GM19193 (cell line): ENCODE data around the gene RAB3C.

Experiments used
- POLR2A ChIP-seq: IDR thresholded peaks from 4 replicates; pipeline ENCODE4 v1.6.1; 2011; ENCODE audit not compliant: insufficient read depth, insufficient read length; ENCODE audit errors: extremely low read depth

The RAB3C gene

DNA sequence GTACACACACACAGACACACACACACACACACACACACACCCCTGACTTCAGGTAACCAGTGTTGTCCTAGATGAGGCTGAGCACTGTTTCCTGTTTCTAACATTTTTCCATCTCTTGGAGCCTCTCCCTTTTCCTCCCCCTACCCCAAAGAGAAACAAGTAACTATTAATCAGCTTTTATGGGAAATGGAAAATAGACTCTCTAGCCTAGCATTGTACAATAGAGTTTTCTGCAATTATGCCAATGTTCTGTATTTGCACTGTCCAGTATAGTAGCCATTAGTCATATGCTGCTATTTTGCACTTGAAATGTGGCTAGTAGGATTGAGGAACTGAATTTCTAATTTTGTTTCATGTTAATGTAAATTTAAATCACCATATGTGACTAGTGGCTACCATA, 33.1 kb downstream of the RAB3C start:
- no peak for TF ChIP-seq POLR2A

DNA sequence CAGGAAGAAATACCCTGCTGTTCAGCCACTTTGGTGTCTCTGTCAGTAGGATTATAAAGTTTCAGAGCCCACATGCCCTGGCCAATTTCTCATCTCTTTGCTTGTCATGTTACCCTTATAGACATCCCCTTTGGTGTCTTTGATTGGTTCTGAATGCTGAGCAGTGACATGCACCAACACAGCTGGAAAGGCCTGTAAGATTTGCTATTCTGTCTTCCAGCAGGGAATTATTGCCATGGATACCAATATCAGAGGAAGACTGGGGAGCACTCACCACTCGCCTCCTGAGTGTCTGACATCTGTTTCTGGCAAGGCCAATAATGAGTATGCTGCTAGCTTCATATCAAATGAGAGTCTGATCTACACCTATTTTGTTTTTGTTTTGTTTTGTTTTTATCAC, 34.4 kb downstream of the RAB3C start:
- no peak for TF ChIP-seq POLR2A

DNA sequence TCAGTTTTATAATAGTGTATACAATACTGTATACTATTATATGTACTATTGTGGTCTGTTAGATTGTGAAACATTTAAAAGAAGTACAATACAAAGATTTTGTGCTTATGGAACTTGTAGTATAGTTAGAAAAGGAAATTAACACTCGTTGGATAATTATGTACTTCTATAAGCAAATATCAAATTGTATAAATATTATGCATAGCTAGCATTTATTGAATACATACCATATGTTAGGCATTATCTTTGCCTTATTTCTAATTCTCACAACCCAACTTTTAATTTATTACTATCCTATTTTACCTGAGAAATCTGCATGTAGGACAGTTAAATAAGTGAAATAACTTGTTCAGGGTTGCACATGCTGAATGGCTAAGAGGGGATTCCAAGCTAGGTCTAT, 37.5 kb downstream of the RAB3C start:
- TF ChIP-seq POLR2A = no peak

DNA sequence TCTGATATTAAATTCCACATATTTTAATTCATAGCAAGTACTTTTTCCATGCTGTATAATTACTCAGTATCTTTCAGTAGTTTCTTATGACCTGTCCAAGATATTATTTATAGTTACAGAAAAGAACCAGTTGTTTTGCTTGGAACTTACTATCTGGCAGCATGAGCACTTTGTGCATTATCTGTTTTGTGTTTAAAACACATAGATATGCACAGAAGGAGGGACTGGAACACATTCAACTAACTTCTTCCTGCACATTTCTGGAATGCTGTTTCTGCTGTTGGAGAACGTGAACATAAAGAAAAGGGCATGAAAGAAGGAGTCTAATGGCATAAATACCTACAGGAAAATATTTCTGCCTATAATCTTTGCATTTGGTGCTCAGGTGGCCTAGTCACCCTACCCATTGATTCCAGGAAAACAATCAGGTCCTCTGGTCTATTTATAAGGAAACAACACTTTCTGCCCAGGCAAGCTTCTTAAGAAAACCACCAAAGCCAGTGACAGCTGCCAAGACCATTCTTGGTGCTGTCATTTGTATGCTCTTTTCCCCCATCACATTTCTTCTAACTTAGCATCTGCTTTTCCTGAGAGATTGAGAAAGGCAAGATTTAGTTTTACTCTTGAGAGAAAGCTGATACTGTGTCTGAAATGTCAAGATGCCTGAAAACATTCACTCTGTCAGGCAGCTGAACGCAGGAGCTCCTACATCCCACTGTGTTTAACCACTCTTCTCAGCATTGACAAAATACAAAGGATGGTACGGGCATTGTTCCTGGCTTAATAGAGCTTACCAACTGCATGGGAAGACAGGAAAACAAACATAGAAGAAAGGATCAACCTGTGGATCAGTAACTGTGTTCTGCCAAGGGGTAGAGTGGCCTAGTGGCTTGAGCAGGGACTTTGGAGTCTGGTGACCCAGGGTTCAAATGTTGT, 40.3 kb downstream of the RAB3C start:
- TF ChIP-seq POLR2A = no peak

GRCh38 chr5:58628626-58629025, 45.8 kb downstream of the RAB3C start:
- no peak for TF ChIP-seq POLR2A

- no peak for TF ChIP-seq POLR2A
Measured at GRCh38 chr5:58629271-58630159, 46.6 kb downstream of the RAB3C start.

GRCh38 chr5:58631895-58632294, 49.0 kb downstream of the RAB3C start:
- no peak for TF ChIP-seq POLR2A

DNA sequence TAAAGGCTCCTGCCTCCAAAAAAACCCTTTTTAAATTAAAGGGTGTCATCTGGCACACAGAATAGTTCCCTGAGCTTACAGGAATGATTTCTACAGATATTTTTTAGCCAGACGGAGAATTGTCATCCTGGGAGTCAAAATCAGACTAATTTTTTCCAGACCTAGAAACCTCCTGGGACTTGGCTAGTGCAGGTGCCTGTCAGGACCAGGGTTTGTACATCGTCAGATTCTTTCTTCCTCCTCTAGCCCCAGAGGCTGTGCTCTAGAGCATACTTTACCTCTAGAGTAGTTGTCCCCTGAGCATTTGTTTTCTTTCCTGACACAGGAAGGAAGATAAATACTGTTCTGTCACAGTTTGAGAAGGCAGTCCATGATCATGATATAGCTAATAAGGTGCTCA, 52.5 kb downstream of the RAB3C start:
- TF ChIP-seq POLR2A = no peak

GRCh38 chr5:58640011-58640410, 57.1 kb downstream of the RAB3C start:
- TF ChIP-seq POLR2A = no peak

DNA sequence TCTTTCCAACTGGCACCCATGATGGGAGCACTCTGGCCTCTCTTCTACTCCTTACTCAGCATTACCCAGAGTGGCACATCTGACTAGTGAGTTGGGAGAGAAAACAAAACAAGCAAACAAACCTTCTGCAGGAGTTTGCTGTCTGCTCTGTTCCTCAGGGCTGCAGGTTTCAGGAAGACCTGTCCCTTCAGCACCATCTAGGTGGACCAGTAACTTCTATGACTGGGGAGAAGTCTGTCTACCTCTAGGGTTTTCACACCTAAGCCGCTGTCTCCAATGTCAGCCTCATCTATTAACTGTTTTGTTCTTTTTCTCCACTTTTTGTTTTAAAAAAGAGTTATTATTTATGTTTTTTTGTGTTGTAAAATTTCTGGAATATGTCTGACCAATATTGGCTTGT, 58.7 kb downstream of the RAB3C start:
- no peak for TF ChIP-seq POLR2A

DNA sequence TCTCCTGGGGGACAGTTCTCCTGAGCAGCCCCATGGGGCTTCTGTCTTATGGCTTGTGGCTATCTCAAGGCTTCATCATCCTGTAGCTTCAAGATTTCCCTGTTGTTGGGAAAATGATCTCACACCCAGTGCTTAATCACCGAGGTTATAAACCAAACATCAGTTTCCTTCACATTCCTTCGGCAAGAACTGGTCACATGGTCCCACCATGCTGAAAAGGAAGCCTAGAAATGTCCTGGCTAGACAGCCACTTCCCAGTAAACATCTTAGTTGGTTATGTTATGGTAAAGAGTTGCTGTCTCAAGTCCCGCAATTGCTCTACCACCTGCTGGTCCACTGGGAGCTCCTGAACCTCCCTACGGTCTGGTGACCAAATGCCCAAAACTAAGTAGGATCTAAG, 66.0 kb downstream of the RAB3C start:
- TF ChIP-seq POLR2A = no peak

DNA sequence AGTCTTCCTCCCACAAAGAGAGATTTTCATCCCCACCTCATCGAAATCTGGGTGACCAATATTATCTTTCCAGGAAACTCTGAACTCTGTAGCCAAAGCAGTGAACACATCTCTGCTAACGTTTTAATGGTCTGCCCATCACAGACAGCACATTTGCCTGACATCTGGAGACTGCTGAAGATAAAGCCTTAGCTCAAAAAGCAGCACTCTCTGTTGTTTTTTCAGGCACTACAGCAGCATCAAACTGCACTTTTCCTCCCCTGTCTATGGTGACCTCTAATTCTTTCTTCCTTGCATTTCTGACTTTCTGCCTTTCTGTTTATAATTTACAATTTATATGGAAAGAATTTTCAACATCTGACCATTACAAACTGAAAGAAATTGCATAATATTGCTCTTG, 66.8 kb downstream of the RAB3C start:
- no peak for TF ChIP-seq POLR2A

DNA sequence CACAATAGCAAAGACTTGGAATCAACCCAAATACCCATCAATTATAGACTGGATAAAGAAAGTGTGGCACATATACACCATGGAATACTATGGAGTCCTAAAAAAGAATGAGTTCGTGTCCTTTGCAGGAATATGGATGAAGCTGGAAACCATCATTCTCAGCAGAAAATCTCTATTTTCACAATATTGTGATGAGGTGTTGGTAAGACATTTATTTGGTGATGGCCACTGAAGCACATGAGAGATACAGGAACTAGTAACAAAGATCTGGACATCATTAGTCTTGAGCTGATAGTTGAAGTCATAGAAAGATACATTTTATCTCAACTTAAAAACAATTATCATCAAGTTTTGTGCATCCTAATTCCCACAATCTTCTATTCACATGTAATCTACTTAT, 70.6 kb downstream of the RAB3C start:
- TF ChIP-seq POLR2A = no peak

- no peak for TF ChIP-seq POLR2A
Measured at GRCh38 chr5:58666141-58666540, 83.3 kb downstream of the RAB3C start.
